Epithelial cell of esophagus (primary cell): ENCODE data around the gene PRM3.

ENCODE experiments used
- DNase-seq: peaks from one replicate; pipeline ENCODE4 v3.0.0; 2010; ENCODE audit warnings: low read depth
- H3K4me3 ChIP-seq: 2 replicates; pipeline ENCODE4 v1.5.1; 2011; ENCODE audit warnings: mild to moderate bottlenecking, low read length, control low read depth
- CTCF ChIP-seq: IDR thresholded peaks from 2 replicates; pipeline ENCODE4 v1.5.1; 2011; ENCODE audit warnings: low read depth, mild to moderate bottlenecking, low read length, control low read depth, inconsistent platforms; ENCODE audit not compliant: insufficient read depth; ENCODE audit errors: missing control alignments

PRM3 gene

GRCh38 chr16:11257131-11257938 is 16.1 kb downstream of the PRM3 start:
- DNase-seq, result peak; percentile 85
- peak overlapping the region; percentile 73 for H3K4me3 ChIP-seq

GRCh38 chr16:11256661-11257130 is 16.7 kb downstream of the PRM3 start:
- H3K4me3 ChIP-seq, result peak overlapping the region; percentile 73
- DNase-seq, result no peak
- TF ChIP-seq CTCF, result no peak

More at GRCh38 chr16:11257131-11257938, 16.1 kb downstream of the PRM3 start:
- peak; percentile 80 for TF ChIP-seq CTCF

GRCh38 chr16:11255737-11256660 is 17.4 kb downstream of the PRM3 start, which contains the start of gene SOCS1:
SOCS1 (minus strand) TSS chr16:11256204; CDS start chr16:11255478, 726 bp downstream.
- peak; percentile 37 for TF ChIP-seq CTCF
- H3K4me3 ChIP-seq, result peak within 1 kb of the TSS; percentile 73
- DNase-seq, result peak; percentile 80

GRCh38 chr16:11254913-11255736 is 18.3 kb downstream of the PRM3 start:
- DNase-seq, result peak; percentile 63
- H3K4me3 ChIP-seq, result peak overlapping the region; percentile 53
- TF ChIP-seq CTCF, result no peak

- no peak for TF ChIP-seq CTCF
- no peak for DNase-seq
- H3K4me3 ChIP-seq, result peak overlapping the region; percentile 29
These were observed 19.2 kb downstream of the PRM3 start for GRCh38 chr16:11253995-11254912.
